Prostate gland (tissue), 2 donors: Measurements from ENCODE around the gene S100A5. TPM values are rescaled to one million over a fixed set of nuclear protein-coding genes. Genes with fewer than 3 reads are reported as not detected.
"Not testable (repeated sequence)": the region's sequence is repeated elsewhere in the genome, so short reads cannot be mapped to it uniquely, and the experiment has no call there.

Experiments
- DNase-seq: peaks from one replicate; pipeline ENCODE4 v3.0.0-alpha.2; 2019; ENCODE audit warnings: low spot score
- H3K27ac ChIP-seq, 2 donors: fragments of 200-600 bp; sonication (generic); 2 replicates each; pipeline ENCODE4 v1.5.1; 2017 to 2019
- H3K27me3 ChIP-seq: fragments of 200-600 bp; sonication (generic); replicated peaks from 2 replicates; pipeline ENCODE4 v1.5.1; 2019; ENCODE audit not compliant: insufficient read depth
- H3K36me3 ChIP-seq, 2 donors: fragments of 200-600 bp; sonication (generic); 1 replicate in 1 of 2; 2 replicates in 1 of 2; pipeline versions ENCODE4 v1.5.1 to v1.8.1; 2017 to 2019
- H3K4me1 ChIP-seq: fragments of 200-600 bp; sonication (generic); replicated peaks from 2 replicates; pipeline ENCODE4 v1.5.1; 2019
- H3K4me3 ChIP-seq, 2 donors: fragments of 200-600 bp; sonication (generic); 2 replicates each; pipeline ENCODE4 v1.5.1; 2017 to 2019
- H3K9me3 ChIP-seq: fragments of 200-600 bp; sonication (generic); 2 replicates; pipeline ENCODE4 v1.5.1; 2017
- CTCF ChIP-seq, 4 experiments: fragments of 200-600 bp in 2 of 4; fragments of 450-650 bp in 2 of 4; sonication (generic) in 2 of 4; IDR thresholded peaks; 1 replicate in 3 of 4; 2 replicates in 1 of 4; pipeline ENCODE4 v1.5.1; 2016 to 2019; ENCODE audit warnings: antibody characterized with exemption in 4 of 4, mild to moderate bottlenecking in 2 of 4, moderate library complexity in 2 of 4
- POLR2A ChIP-seq: fragments of 450-650 bp; IDR thresholded peaks from one replicate; pipeline ENCODE4 v1.6.1; 2016; ENCODE audit warnings: antibody characterized with exemption, mild to moderate bottlenecking
- POLR2AphosphoS5 ChIP-seq: sonication (generic); formaldehyde crosslinking; IDR thresholded peaks from one replicate; pipeline ENCODE4 v1.6.1; 2017; ENCODE audit warnings: antibody characterized with exemption
- WGBS: methylation state at CpG from one replicate; pipeline ENCODE4 v1.1.5; 2018; 5-methylcytosine and 5-hydroxymethylcytosine counted together
- intact Hi-C: fragments of 100-400 bp; cut with DNase I; formaldehyde crosslinking; loops from one replicate; pipeline ENCODE4 v1.14.2; 2022
- total RNA-seq, 2 donors: library from RNA; depleted of rRNA; stranded (reverse); fragments of >200 nt; gene quantifications; one replicate each; pipeline ENCODE4 v1.1.0, GENCODE V29; 2016

S100A5 gene
- total RNA-seq, 2 donors from 2014 or later, result not detected

- Histone ChIP-seq H3K4me1 (no peaks in the 10 kb centered on the region), H3K27me3 (no peaks in the 10 kb centered on the region), H3K4me3 (no peak overlapping the region), H3K36me3 (no peaks in the 10 kb centered on the region), H3K9me3 (no peaks in the 10 kb centered on the region), H3K27ac (no peak overlapping the region)
- WGBS, result 57% methylated on average over 4 of the region's 4 CpGs
- intact Hi-C loops, result no loop called here
- no peak for TF ChIP-seq POLR2A
- TF ChIP-seq CTCF (IDR thresholded peaks at IDR 0.05), result no peak
- no peak for TF ChIP-seq POLR2AphosphoS5
- DNase-seq, result no peak
Observed at GRCh38 chr1:153520818-153521476, 19.8 kb downstream of the S100A5 start.

- DNase-seq, H3K4me1 ChIP-seq, H3K4me3 ChIP-seq, H3K27me3 ChIP-seq, H3K9me3 ChIP-seq, H3K27ac ChIP-seq, H3K36me3 ChIP-seq, intact Hi-C loops: not testable (repeated sequence)
- 89% methylated on average over 5 of the region's 5 CpGs for WGBS
Observed at GRCh38 chr1:153520137-153520691, 20.5 kb downstream of the S100A5 start.

- Histone ChIP-seq H3K27ac (no peak overlapping the region), H3K4me1 (no peaks in the 10 kb centered on the region), H3K9me3 (no peaks in the 10 kb centered on the region), H3K4me3 (no peak overlapping the region), H3K27me3 (no peaks in the 10 kb centered on the region), H3K36me3 (no peaks in the 10 kb centered on the region)
- WGBS, result 90% methylated on average over 3 of the region's 3 CpGs
- intact Hi-C loops, result loop anchor here (10.0 kb wide), 1 partner anchor 226 kb away; no protein-coding TSS in a partner anchor
- TF ChIP-seq POLR2A (no peak), POLR2AphosphoS5 (no peak), CTCF (IDR thresholded peaks at IDR 0.05) (no peak)
- DNase-seq, result no peak
Observed at GRCh38 chr1:153519242-153519641, 21.5 kb downstream of the S100A5 start.

GRCh38 chr1:153515504-153516394 lies 25.0 kb downstream of the S100A5 start:
- intact Hi-C loops, result loop anchor here (10.0 kb wide), 1 partner anchor 229 kb away; no protein-coding TSS in a partner anchor
- Histone ChIP-seq H3K4me3 (no peak overlapping the region), H3K9me3 (no peaks in the 10 kb centered on the region), H3K36me3 (no peaks in the 10 kb centered on the region), H3K27ac (no peak overlapping the region), H3K4me1 (no peaks in the 10 kb centered on the region), H3K27me3 (no peaks in the 10 kb centered on the region)
- WGBS, result 47% methylated on average over 8 of the region's 8 CpGs
- TF ChIP-seq POLR2A, result peak; percentile 44
- TF ChIP-seq POLR2AphosphoS5, result peak; percentile 48
- no peak for TF ChIP-seq CTCF (IDR thresholded peaks at IDR 0.05)
- DNase-seq, result peak; percentile 65

GRCh38 chr1:153513666-153514065 lies 27.1 kb downstream of the S100A5 start:
- 96% methylated on average over 7 of the region's 7 CpGs for WGBS
- no peaks in the 10 kb centered on the region for H3K4me1 ChIP-seq
- no peak for TF ChIP-seq POLR2AphosphoS5
- H3K36me3 ChIP-seq, result no peaks in the 10 kb centered on the region
- H3K27me3 ChIP-seq, result no peaks in the 10 kb centered on the region
- H3K27ac ChIP-seq, result no peak overlapping the region
- no peak for DNase-seq
- no peaks in the 10 kb centered on the region for H3K9me3 ChIP-seq
- intact Hi-C loops, result loop anchor here (10.0 kb wide), 1 partner anchor 231 kb away; no protein-coding TSS in a partner anchor
- no peak overlapping the region for H3K4me3 ChIP-seq
